H1 (cell line): ENCODE measurements around the gene DPH6. TPM values are rescaled to one million over a fixed set of nuclear protein-coding genes. Genes with fewer than 3 reads are reported as not detected.
A peak's percentile ranks its signal among the peaks of the same experiment; 100 is the strongest.

Source experiments
- ASH2L ChIP-seq: fragments of 200-600, 300-600 bp; sonication (generic); IDR thresholded peaks from one replicate; pipeline ENCODE4 v1.7.1; 2017; ENCODE audit warnings: low read length
- BACH1 ChIP-seq: IDR thresholded peaks from 2 replicates; pipeline ENCODE4 v1.6.1; 2012; ENCODE audit warnings: low read length, improper control_type of control experiment
- BRCA1 ChIP-seq: IDR thresholded peaks from 2 replicates; pipeline ENCODE4 v1.6.1; 2012; ENCODE audit warnings: low read depth, low read length, improper control_type of control experiment
- CHD2 ChIP-seq: IDR thresholded peaks from 2 replicates; pipeline ENCODE4 v1.6.1; 2012; ENCODE audit warnings: low read length, improper control_type of control experiment
- CREB1 ChIP-seq: IDR thresholded peaks from 2 replicates; pipeline ENCODE4 v1.6.1; 2012; ENCODE audit warnings: inconsistent platforms
- GABPA ChIP-seq: IDR thresholded peaks from 2 replicates; pipeline ENCODE4 v1.6.1; 2011; ENCODE audit warnings: mild to moderate bottlenecking, low read length, moderate library complexity, borderline replicate concordance; ENCODE audit not compliant: insufficient read depth
- JUND ChIP-seq: IDR thresholded peaks from 2 replicates; pipeline ENCODE4 v1.6.1; 2011; ENCODE audit warnings: mild to moderate bottlenecking, improper control_type of control experiment, low read length
- MAFK ChIP-seq: IDR thresholded peaks from 2 replicates; pipeline ENCODE4 v1.6.1; 2012; ENCODE audit warnings: low read depth, mild to moderate bottlenecking, improper control_type of control experiment, low read length
- NRF1 ChIP-seq: IDR thresholded peaks from 2 replicates; pipeline ENCODE4 v1.6.1; 2011; ENCODE audit warnings: mild to moderate bottlenecking, low read depth, low read length, improper control_type of control experiment
- PHF8 ChIP-seq: fragments of 200-600 bp; sonication (generic); conservative IDR thresholded peaks from 2 replicates; pipeline ENCODE4 v1.7.1; 2012; ENCODE audit warnings: low read depth, mild to moderate bottlenecking, inconsistent platforms, low read length, moderate library complexity
- RBBP5 ChIP-seq: IDR thresholded peaks from 2 replicates; pipeline ENCODE4 v1.7.1; 2012; ENCODE audit warnings: low read depth, mild to moderate bottlenecking, inconsistent platforms, low read length, moderate library complexity, borderline replicate concordance
- SAP30 ChIP-seq: fragments of 300-600 bp; sonication (generic); IDR thresholded peaks from 2 replicates; pipeline ENCODE4 v1.7.1; 2012; ENCODE audit warnings: low read length, moderate library complexity, mild to moderate bottlenecking, inconsistent platforms; ENCODE audit not compliant: insufficient read depth, insufficient replicate concordance
- SIN3A ChIP-seq, 2 experiments: IDR thresholded peaks in 1 of 2; conservative IDR thresholded peaks in 1 of 2; 2 replicates each; pipeline ENCODE4 v1.6.1; 2011 to 2012; ENCODE audit warnings: low read length in 2 of 2, improper control_type of control experiment in 1 of 2, low read depth in 1 of 2, mild to moderate bottlenecking in 1 of 2
- SP4 ChIP-seq: IDR thresholded peaks from 2 replicates; pipeline ENCODE4 v1.6.1; 2012; ENCODE audit warnings: low read length, inconsistent platforms
- SRF ChIP-seq: IDR thresholded peaks from 2 replicates; pipeline ENCODE4 v1.6.1; 2011; ENCODE audit warnings: mild to moderate bottlenecking, low read depth, low read length, moderate library complexity
- TAF1 ChIP-seq: IDR thresholded peaks from 2 replicates; pipeline ENCODE4 v1.6.1; 2011; ENCODE audit warnings: mild to moderate bottlenecking, low read depth, low read length
- TAF7 ChIP-seq: optimal IDR thresholded peaks from 2 replicates; pipeline ENCODE3; 2011; ENCODE audit warnings: low read depth, mild to moderate bottlenecking, inconsistent platforms, low read length, moderate library complexity, borderline replicate concordance
- TCF12 ChIP-seq: IDR thresholded peaks from 2 replicates; pipeline ENCODE4 v1.6.1; 2011; ENCODE audit warnings: low read depth, mild to moderate bottlenecking, low read length
- YY1 ChIP-seq: IDR thresholded peaks from 2 replicates; pipeline ENCODE4 v1.6.1; 2011; ENCODE audit warnings: low read depth, mild to moderate bottlenecking, low read length
- polyA plus RNA-seq, 7 experiments: library from polyadenylated mRNA; depleted of rRNA in 3 of 7; stranded (reverse) in 5 of 7; unstranded in 2 of 7; fragments of >200 nt in 5 of 7; fragments of 200-250 nt in 2 of 7; gene quantifications; 1 replicate in 5 of 7; 2 replicates in 1 of 7; 4 replicates in 1 of 7; pipeline versions ENCODE4 v1.2.1 to v1.2.3, GENCODE V29; 2011 to 2013; ENCODE audit warnings: missing spikeins in 2 of 7, mixed read lengths in 2 of 7
- total RNA-seq: library from RNA; stranded (reverse); fragmentation: NEBNext Ultra II Directional; extraction: Animal tissue kit (Norgen Biotek cat#: 25700); gene quantifications from 2 replicates; pipeline ENCODE4 v1.2.1, GENCODE V29; 2021
- TF ChIP-seq, protein P1 (sequence below): IDR thresholded peaks from 2 replicates; pipeline ENCODE4 v1.6.1; 2012; ENCODE audit warnings: inconsistent platforms
- TF ChIP-seq, protein P2 (sequence below), 3 experiments: IDR thresholded peaks; 1 replicate in 2 of 3; 2 replicates in 1 of 3; pipeline versions ENCODE4 v1.5.1 to v1.6.1; 2011; ENCODE audit warnings: low read length in 3 of 3, mild to moderate bottlenecking in 3 of 3, inconsistent platforms in 2 of 3, low read depth in 1 of 3, moderate library complexity in 1 of 3; ENCODE audit not compliant: insufficient read depth in 1 of 3; ENCODE audit errors: control extremely low read depth in 1 of 3
- TF ChIP-seq, protein P3 (sequence below): IDR thresholded peaks from 2 replicates; pipeline ENCODE4 v1.6.1; 2012; ENCODE audit warnings: inconsistent platforms

Gene DPH6
- total and polyA plus RNA-seq, 2 of the 8 experiments (the other 6 are each of a cell fraction or from before 2014, with no cell fraction given): 21.6 to 30.5 TPM

DNA sequence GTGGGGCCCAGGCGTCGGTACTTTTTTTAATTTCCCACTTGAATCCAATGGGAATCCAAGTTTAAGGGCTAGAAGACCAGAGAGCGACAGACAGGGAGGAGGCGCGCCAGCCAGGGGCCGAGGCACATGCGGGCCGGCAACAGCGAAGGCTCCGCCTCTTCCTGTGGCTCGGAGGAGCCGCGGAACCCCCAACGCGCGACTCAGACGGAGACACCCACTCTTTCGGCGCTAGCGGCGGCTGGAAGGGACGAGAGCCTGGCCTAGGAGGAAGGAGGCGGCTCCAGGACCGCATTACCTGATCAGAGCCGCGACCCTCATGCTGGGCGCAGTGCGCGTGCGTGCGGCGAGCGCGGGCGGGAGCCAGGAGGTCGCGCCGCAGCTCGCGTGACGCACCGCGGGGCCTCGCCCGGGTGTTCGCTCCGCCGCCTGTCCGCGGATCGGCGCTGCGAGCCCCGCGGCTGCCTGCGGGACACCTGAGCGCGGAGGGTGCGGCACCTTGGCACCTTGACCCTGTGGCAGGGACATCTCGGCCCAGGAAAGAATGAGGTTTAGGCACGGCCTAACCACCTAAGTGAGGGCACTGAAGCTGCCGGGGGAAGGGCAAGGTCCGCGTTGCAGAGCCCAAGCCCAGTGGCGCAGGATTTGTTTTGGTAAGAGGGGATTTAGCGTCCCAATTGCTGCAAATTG, at the start of gene DPH6 (continued):
- TF ChIP-seq GABPA (no peak), TCF12 (0 out of 2 replicates have a peak, but pooled peaks have one; percentile 3), PHF8 (peak; percentile 89), JUND (no peak), ASH2L (peak; percentile 81), CREB1 (peak; percentile 89), SP4 (peak; percentile 99), MAFK (no peak), SAP30 (no peak), RBBP5 (peak; percentile 96), CHD2 (peak; percentile 56; the same call in 1 of the 2 replicates), NRF1 (peak; percentile 63), TAF7 (peak; percentile 64), TAF1 (peak; percentile 73), YY1 (no peak), BACH1 (peak; percentile 22; the same call in 1 of the 2 replicates), SRF (no peak), SIN3A (conservative IDR thresholded peaks at IDR 0.05 in 1 of 2, IDR thresholded peaks at IDR 0.05 in 1 of 2; ENCODE audit: low read depth in 1 of 2, low read length in 2 of 2) (peak in 1 of 2 experiments; percentile 31; a peak in 1 of 4 replicates), BRCA1 (peak; percentile 42; the same call in 1 of the 2 replicates)
- TF ChIP-seq, protein P1, sequence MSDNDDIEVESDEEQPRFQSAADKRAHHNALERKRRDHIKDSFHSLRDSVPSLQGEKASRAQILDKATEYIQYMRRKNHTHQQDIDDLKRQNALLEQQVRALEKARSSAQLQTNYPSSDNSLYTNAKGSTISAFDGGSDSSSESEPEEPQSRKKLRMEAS: peak; percentile 88
- TF ChIP-seq, protein P2, sequence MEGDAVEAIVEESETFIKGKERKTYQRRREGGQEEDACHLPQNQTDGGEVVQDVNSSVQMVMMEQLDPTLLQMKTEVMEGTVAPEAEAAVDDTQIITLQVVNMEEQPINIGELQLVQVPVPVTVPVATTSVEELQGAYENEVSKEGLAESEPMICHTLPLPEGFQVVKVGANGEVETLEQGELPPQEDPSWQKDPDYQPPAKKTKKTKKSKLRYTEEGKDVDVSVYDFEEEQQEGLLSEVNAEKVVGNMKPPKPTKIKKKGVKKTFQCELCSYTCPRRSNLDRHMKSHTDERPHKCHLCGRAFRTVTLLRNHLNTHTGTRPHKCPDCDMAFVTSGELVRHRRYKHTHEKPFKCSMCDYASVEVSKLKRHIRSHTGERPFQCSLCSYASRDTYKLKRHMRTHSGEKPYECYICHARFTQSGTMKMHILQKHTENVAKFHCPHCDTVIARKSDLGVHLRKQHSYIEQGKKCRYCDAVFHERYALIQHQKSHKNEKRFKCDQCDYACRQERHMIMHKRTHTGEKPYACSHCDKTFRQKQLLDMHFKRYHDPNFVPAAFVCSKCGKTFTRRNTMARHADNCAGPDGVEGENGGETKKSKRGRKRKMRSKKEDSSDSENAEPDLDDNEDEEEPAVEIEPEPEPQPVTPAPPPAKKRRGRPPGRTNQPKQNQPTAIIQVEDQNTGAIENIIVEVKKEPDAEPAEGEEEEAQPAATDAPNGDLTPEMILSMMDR (IDR thresholded peaks at IDR 0.05; ENCODE audit: control extremely low read depth in 1 of 3, insufficient read depth in 1 of 3, low read depth in 1 of 3, low read length in 3 of 3): no peak
- TF ChIP-seq, protein P3, sequence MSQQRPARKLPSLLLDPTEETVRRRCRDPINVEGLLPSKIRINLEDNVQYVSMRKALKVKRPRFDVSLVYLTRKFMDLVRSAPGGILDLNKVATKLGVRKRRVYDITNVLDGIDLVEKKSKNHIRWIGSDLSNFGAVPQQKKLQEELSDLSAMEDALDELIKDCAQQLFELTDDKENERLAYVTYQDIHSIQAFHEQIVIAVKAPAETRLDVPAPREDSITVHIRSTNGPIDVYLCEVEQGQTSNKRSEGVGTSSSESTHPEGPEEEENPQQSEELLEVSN: peak; percentile 69; the same call in 1 of the 2 replicates
